ENCODE data around the gene TGFB2.

The TGFB2 gene

GRCh38 chr1:218431476-218431875, 86.3 kb downstream of the TGFB2 start:
- no peak for DNase-seq

GRCh38 chr1:218433744-218434143, 88.6 kb downstream of the TGFB2 start:
- DNase-seq, result no peak

GRCh38 chr1:218435528-218435927, 90.4 kb downstream of the TGFB2 start:
- DNase-seq, result no peak

- no peak for DNase-seq
Observed at GRCh38 chr1:218436346-218436745, 91.2 kb downstream of the TGFB2 start.

- DNase-seq, result no peak
Observed at GRCh38 chr1:218436997-218437396, 91.9 kb downstream of the TGFB2 start.

- DNase-seq, result no peak
Observed at GRCh38 chr1:218439541-218440295, 94.6 kb downstream of the TGFB2 start.

GRCh38 chr1:218443255-218443654, 98.1 kb downstream of the TGFB2 start:
- no peak for DNase-seq

- no peak for DNase-seq
Observed at GRCh38 chr1:218444173-218444572, 99.0 kb downstream of the TGFB2 start.

- DNase-seq, result no peak
Observed at GRCh38 chr1:218444588-218444987, 99.5 kb downstream of the TGFB2 start.

- no peak for DNase-seq
Observed at GRCh38 chr1:218447010-218447689, 102.0 kb downstream of the TGFB2 start.

GRCh38 chr1:218451415-218451814, 106.3 kb downstream of the TGFB2 start:
- DNase-seq, result no peak

- no peak for DNase-seq
Observed at GRCh38 chr1:218454700-218455282, 109.7 kb downstream of the TGFB2 start.

- DNase-seq, result no peak
Observed at GRCh38 chr1:218456444-218456843, 111.3 kb downstream of the TGFB2 start.

GRCh38 chr1:218459450-218459849, 114.3 kb downstream of the TGFB2 start:
- no peak for DNase-seq

- no peak for DNase-seq
Observed at GRCh38 chr1:218459878-218460711, 115.0 kb downstream of the TGFB2 start.

- DNase-seq, result no peak
Observed at GRCh38 chr1:218461351-218461750, 116.2 kb downstream of the TGFB2 start.

GRCh38 chr1:218462116-218462515, 117.0 kb downstream of the TGFB2 start:
- DNase-seq, result no peak

- DNase-seq, result no peak
Observed at GRCh38 chr1:218462587-218462986, 117.5 kb downstream of the TGFB2 start.

- DNase-seq, result no peak
Observed at GRCh38 chr1:218463194-218464156, 118.3 kb downstream of the TGFB2 start.

- DNase-seq, result no peak
Observed at GRCh38 chr1:218464871-218465270, 119.7 kb downstream of the TGFB2 start.

GRCh38 chr1:218466341-218467010, 121.3 kb downstream of the TGFB2 start:
- no peak for DNase-seq

All from activated CD8-positive, alpha-beta memory T cell treated with anti-CD3 and anti-CD28 coated beads, Interleukin-2, amount 50 U/mL, for 48 hours (primary cell).